Osteoblast (primary cell): ENCODE data around the gene BAG3. TPM values are rescaled to one million over a fixed set of nuclear protein-coding genes. Genes with fewer than 3 reads are reported as not detected.
A peak's percentile ranks its signal among the peaks of the same experiment; 100 is the strongest.

Experiments used
- DNase-seq: peaks from one replicate; pipeline ENCODE4 v3.0.0; 2011; ENCODE audit warnings: low spot score, mixed read lengths; ENCODE audit not compliant: insufficient read length; ENCODE audit errors: missing footprints
- H2AFZ ChIP-seq: 2 replicates; pipeline ENCODE4 v1.6.0; 2011; ENCODE audit warnings: mild to moderate bottlenecking, low read length
- H3K27ac ChIP-seq: 2 replicates; pipeline ENCODE4 v1.5.1; 2011; ENCODE audit warnings: mild to moderate bottlenecking, low read depth, low read length, moderate library complexity
- H3K27me3 ChIP-seq: 2 replicates; pipeline ENCODE4 v1.6.0; 2012; ENCODE audit warnings: mild to moderate bottlenecking, control low read depth, inconsistent platforms, low read length, moderate library complexity; ENCODE audit not compliant: insufficient read depth
- H3K36me3 ChIP-seq: 2 replicates; pipeline ENCODE4 v1.5.1; 2011; ENCODE audit warnings: mild to moderate bottlenecking, low read length, control low read depth, moderate library complexity; ENCODE audit not compliant: insufficient read depth
- H3K4me1 ChIP-seq: 2 replicates; pipeline ENCODE4 v1.5.1; 2011; ENCODE audit warnings: mild to moderate bottlenecking, low read length, control low read depth, moderate library complexity; ENCODE audit not compliant: insufficient read depth
- H3K4me2 ChIP-seq: 2 replicates; pipeline ENCODE4 v1.6.0; 2011; ENCODE audit warnings: mild to moderate bottlenecking, low read length; ENCODE audit not compliant: insufficient read depth
- H3K4me3 ChIP-seq: fragments of 200-600 bp; sonication (generic); 3 replicates; pipeline ENCODE4 v1.5.1; 2012; ENCODE audit warnings: mild to moderate bottlenecking, low read length, inconsistent platforms; ENCODE audit not compliant: insufficient read depth
- H3K79me2 ChIP-seq: 2 replicates; pipeline ENCODE4 v1.6.0; 2012; ENCODE audit warnings: mild to moderate bottlenecking, low read length, control low read depth, inconsistent platforms; ENCODE audit not compliant: insufficient read depth
- H3K9me3 ChIP-seq: 2 replicates; pipeline ENCODE4 v1.5.1; 2011; ENCODE audit warnings: low read depth, low read length, control low read depth
- H4K20me1 ChIP-seq: 2 replicates; pipeline ENCODE4 v1.6.0; 2012; ENCODE audit warnings: mild to moderate bottlenecking, low read length, control low read depth; ENCODE audit not compliant: insufficient read depth
- CTCF ChIP-seq: IDR thresholded peaks from 2 replicates; pipeline ENCODE4 v1.5.1; 2011; ENCODE audit warnings: mild to moderate bottlenecking, low read depth, low read length, moderate library complexity; ENCODE audit errors: extremely low read depth
- total RNA-seq: library from RNA; depleted of rRNA; stranded (reverse); fragments of >200 nt; gene quantifications from 2 replicates; pipeline ENCODE4 v1.2.3, GENCODE V29; 2012

Gene BAG3
- total RNA-seq, 1 donor = 12.7 TPM

GRCh38 chr10:119620241-119621077 lies 30.7 kb upstream of the BAG3 start:
- Histone ChIP-seq H3K27me3 (no peaks in the 10 kb centered on the region), H2AFZ (peak overlapping the region; percentile 30), H3K4me2 (no peak overlapping the region), H4K20me1 (no peaks in the 10 kb centered on the region), H3K4me1 (peaks cover 2% of the 10 kb centered on the region), H3K36me3 (no peaks in the 10 kb centered on the region), H3K27ac (no peak overlapping the region), H3K79me2 (no peaks in the 10 kb centered on the region), H3K4me3 (no peak overlapping the region), H3K9me3 (no peaks in the 10 kb centered on the region)
- no peak for TF ChIP-seq CTCF
- no peak for DNase-seq

GRCh38 chr10:119621078-119621384 lies 30.1 kb upstream of the BAG3 start:
- H3K36me3 ChIP-seq = no peaks in the 10 kb centered on the region
- H3K79me2 ChIP-seq = no peaks in the 10 kb centered on the region
- peaks cover 2% of the 10 kb centered on the region for H3K4me1 ChIP-seq
- H4K20me1 ChIP-seq = no peaks in the 10 kb centered on the region
- H3K27ac ChIP-seq = no peak overlapping the region
- no peaks in the 10 kb centered on the region for H3K27me3 ChIP-seq
- no peak overlapping the region for H2AFZ ChIP-seq
- TF ChIP-seq CTCF = no peak
- no peak for DNase-seq
- H3K4me2 ChIP-seq = no peak overlapping the region
- no peaks in the 10 kb centered on the region for H3K9me3 ChIP-seq
- H3K4me3 ChIP-seq = no peak overlapping the region

GRCh38 chr10:119625570-119626280 lies 25.5 kb upstream of the BAG3 start:
- H3K27me3 ChIP-seq = no peaks in the 10 kb centered on the region
- H3K9me3 ChIP-seq = no peaks in the 10 kb centered on the region
- H2AFZ ChIP-seq = no peak overlapping the region
- no peaks in the 10 kb centered on the region for H3K36me3 ChIP-seq
- H4K20me1 ChIP-seq = no peaks in the 10 kb centered on the region
- no peaks in the 10 kb centered on the region for H3K79me2 ChIP-seq
- no peak for DNase-seq
- no peak overlapping the region for H3K4me3 ChIP-seq
- H3K4me2 ChIP-seq = no peak overlapping the region
- H3K4me1 ChIP-seq = peaks cover 2% of the 10 kb centered on the region
- no peak for TF ChIP-seq CTCF
- H3K27ac ChIP-seq = no peak overlapping the region

GRCh38 chr10:119630300-119630699 lies 20.9 kb upstream of the BAG3 start:
- Histone ChIP-seq H3K4me3 (no peak overlapping the region), H3K4me2 (no peak overlapping the region), H3K27me3 (no peaks in the 10 kb centered on the region), H2AFZ (no peak overlapping the region), H3K79me2 (no peaks in the 10 kb centered on the region), H3K27ac (no peak overlapping the region), H4K20me1 (no peaks in the 10 kb centered on the region), H3K9me3 (no peaks in the 10 kb centered on the region), H3K36me3 (no peaks in the 10 kb centered on the region), H3K4me1 (no peaks in the 10 kb centered on the region)
- TF ChIP-seq CTCF = no peak
- no peak for DNase-seq
